GM12878 (cell line): ENCODE measurements around the gene MAGED1. TPM values are rescaled to one million over a fixed set of nuclear protein-coding genes. Genes with fewer than 3 reads are reported as not detected.

ENCODE experiments used
- ATAC-seq: fragments of 200-7000 bp; cut with Tn5 transposase; 3 replicates; pipeline ENCODE4 v1.9.1; 2020; ENCODE audit warnings: mild to moderate bottlenecking, moderate library complexity
- BruUV-seq: library from RNA; stranded (reverse); fragments of 400-500 nt; replicated peaks from 2 replicates; lab custom pipeline; 2021; lab: Mats Ljungman, UMichigan
- CTCF ChIA-PET: fragments of 300-600 bp; sonication (Branson Sonifier 250); formaldehyde crosslinking; extraction: SDS; loops from one replicate; lab custom pipeline; 2021; ENCODE audit warnings: inconsistent platforms; lab: Yijun Ruan, JAX
- POLR2A ChIA-PET: fragments of 350-600 bp; formaldehyde crosslinking; extraction: SDS; loops from one replicate; lab custom pipeline; 2021; ENCODE audit warnings: inconsistent platforms; lab: Charles Lee
- RAD21 ChIA-PET: fragments of 300-600 bp; sonication (Branson Sonifier 250); formaldehyde crosslinking; loops from one replicate; lab custom pipeline; 2023; ENCODE audit warnings: antibody characterized with exemption; ENCODE audit not compliant: unreplicated experiment; lab: Charles Lee
- SMC1A ChIA-PET: fragments of 300-600 bp; sonication (Branson Sonifier 250); formaldehyde crosslinking; loops from one replicate; lab custom pipeline; 2023; ENCODE audit not compliant: unreplicated experiment, uncharacterized antibody; lab: Charles Lee
- DNase-seq: peaks from one replicate; pipeline ENCODE4 v3.0.0-alpha.2; 2011; ENCODE audit warnings: low read depth, low spot score
- FAIRE-seq: peaks from 3 replicates; lab custom pipeline; 2011; peaks lifted over from hg19 to GRCh38; lab: Jason Lieb, UNC
- H2AFZ ChIP-seq: 2 replicates; pipeline ENCODE4 v1.6.0; 2011; ENCODE audit warnings: low read depth, low read length, control low read depth; ENCODE audit not compliant: control insufficient read depth
- H3K27ac ChIP-seq: 2 replicates; pipeline ENCODE4 v1.5.1; 2011; ENCODE audit warnings: control low read depth; ENCODE audit not compliant: control insufficient read depth, insufficient read depth
- H3K27me3 ChIP-seq, 2 experiments: replicated peaks in 1 of 2; 2 replicates each; pipeline versions ENCODE4 v1.6.0 to v1.6.1; 2011; ENCODE audit warnings: low read length in 1 of 2; ENCODE audit not compliant: control insufficient read depth in 2 of 2, insufficient read depth in 2 of 2
- H3K36me3 ChIP-seq, 2 experiments: 2 replicates each; pipeline ENCODE4 v1.5.1; 2011; ENCODE audit warnings: low read length in 1 of 2; ENCODE audit not compliant: control insufficient read depth in 2 of 2, insufficient read depth in 2 of 2
- H3K4me1 ChIP-seq: 2 replicates; pipeline ENCODE4 v1.6.1; 2011; ENCODE audit warnings: mild to moderate bottlenecking, low read length, moderate library complexity, mixed read lengths; ENCODE audit not compliant: control insufficient read depth, insufficient read depth
- H3K4me2 ChIP-seq: 2 replicates; pipeline ENCODE4 v1.6.0; 2011; ENCODE audit warnings: control low read depth; ENCODE audit not compliant: control insufficient read depth, insufficient read depth
- H3K4me3 ChIP-seq: fragments of 200-600 bp; sonication (generic); 2 replicates; pipeline ENCODE4 v1.5.1; 2016
- H3K79me2 ChIP-seq: 2 replicates; pipeline ENCODE4 v1.6.0; 2011; ENCODE audit warnings: low read length; ENCODE audit not compliant: control insufficient read depth, insufficient read depth
- H3K9ac ChIP-seq: 2 replicates; pipeline ENCODE4 v1.8.0; 2011; ENCODE audit warnings: low read length, control low read depth, mixed read lengths; ENCODE audit not compliant: control insufficient read depth, insufficient read depth
- H3K9me3 ChIP-seq: replicated peaks from 3 replicates; pipeline ENCODE4 v1.5.1; 2011; ENCODE audit warnings: mild to moderate bottlenecking, low read length; ENCODE audit not compliant: control insufficient read depth, insufficient read depth
- H4K20me1 ChIP-seq: 2 replicates; pipeline ENCODE4 v1.6.0; 2011; ENCODE audit not compliant: control insufficient read depth, insufficient read depth
- RUNX3 ChIP-seq: IDR thresholded peaks from 2 replicates; pipeline ENCODE4 v1.6.1; 2012; ENCODE audit warnings: low read length, inconsistent platforms
- WGBS: methylation state at CpG from one replicate; pipeline ENCODE4 v1.1.6; 2016; ENCODE audit warnings: low lambda C conversion rate; ENCODE audit not compliant: insufficient replicate concordance, insufficient coverage; ENCODE audit errors: missing lambda C conversion rate; 5-methylcytosine and 5-hydroxymethylcytosine counted together
- in situ Hi-C: fragments of 300-500 bp; cut with MboI; formaldehyde crosslinking; loops from 9 replicates; pipeline ENCODE4 v1.14.3; 2018; ENCODE audit warnings: mixed read lengths
- intact Hi-C: fragments of 100-400 bp; cut with micrococcal nuclease; formaldehyde crosslinking; loops from one replicate; pipeline ENCODE4 v1.14.2; 2022; ENCODE audit not compliant: unreplicated experiment
- polyA plus RNA-seq, 11 experiments: library from polyadenylated mRNA; depleted of rRNA in 4 of 11; unstranded in 6 of 11; stranded (reverse) in 5 of 11; fragments of >200 nt; fragmentation: Nextera tagmentation in 4 of 11; fragmentation: Illumina TruSeq in 1 of 11; extraction: Ambion mirVana in 4 of 11; extraction: Trizol in 1 of 11; gene quantifications; 1 replicate in 1 of 11; 2 replicates in 10 of 11; pipeline versions ENCODE4 v1.2.1 to v1.2.3, GENCODE V29; 2011 to 2016; ENCODE audit warnings: inconsistent platforms in 2 of 11, missing spikeins in 2 of 11, low read depth in 1 of 11
- total RNA-seq, 4 experiments: library from RNA; depleted of rRNA in 3 of 4; stranded (reverse); fragments of >200 nt in 3 of 4; fragmentation: Illumina TruSeq in 1 of 4; extraction: Trizol in 1 of 4; gene quantifications; 2 replicates each; pipeline versions ENCODE4 v1.2.1 to v1.2.3, GENCODE V29; 2013 to 2021
- TF ChIP-seq, protein P1 (sequence below): fragments of 450-650 bp; IDR thresholded peaks from 2 replicates; pipeline ENCODE4 v1.6.1; 2017; ENCODE audit warnings: mild to moderate bottlenecking, moderate library complexity

MAGED1 gene
- total and polyA plus RNA-seq, 10 of the 15 experiments (the other 5 are each of a cell fraction or from before 2014, with no cell fraction given): 26.3 to 149 (median 88.9) TPM

DNA sequence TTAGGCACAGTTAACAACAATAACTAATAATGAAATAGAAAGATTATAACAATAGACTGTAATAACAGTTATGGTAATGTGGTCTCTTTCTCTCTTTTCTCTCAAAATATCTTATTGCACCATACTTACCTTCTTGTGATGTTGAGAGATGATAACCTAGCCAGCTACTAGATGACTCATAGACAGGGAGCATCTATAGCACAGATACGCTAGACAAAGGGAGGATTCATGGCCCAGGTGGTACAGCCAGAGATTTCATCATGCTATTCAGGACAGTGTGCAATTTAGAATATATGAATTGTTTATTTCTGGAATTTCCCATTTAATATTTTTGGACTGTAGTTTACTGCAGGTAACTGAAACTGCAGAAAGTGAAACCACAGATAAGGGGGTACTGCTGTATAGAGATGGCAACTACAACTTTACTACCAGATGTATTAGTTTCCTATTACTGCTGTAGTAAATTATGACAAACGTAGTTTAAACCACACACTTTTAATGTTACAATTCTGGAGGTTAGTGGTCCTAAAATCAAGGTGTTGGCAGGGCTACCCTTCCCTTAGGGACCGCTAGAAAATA lies 41.8 kb upstream of the MAGED1 start:
- CTCF ChIA-PET: interaction anchor here (1.5 kb wide), 1 partner anchor 10 kb away, joined by 5 read pairs; no protein-coding TSS in a partner anchor
- no peaks in the 10 kb centered on the region; a peak in 1 of 4 replicates for H3K36me3 ChIP-seq
- no peaks in the 10 kb centered on the region for H4K20me1 ChIP-seq
- H3K27ac ChIP-seq: no peak overlapping the region
- peak; percentile 85 for ATAC-seq
- in situ Hi-C loops (no loop called here), intact Hi-C loops (no loop called here)
- peaks cover 2% of the 10 kb centered on the region; the same call in 2 of the 3 replicates for H3K9me3 ChIP-seq
- no peak for DNase-seq
- RAD21 ChIA-PET: no interaction called here
- H3K4me2 ChIP-seq: no peak overlapping the region
- 13% methylated on average over 3 of the region's 3 CpGs for whole genome bisulfite sequencing
- H3K79me2 ChIP-seq: no peaks in the 10 kb centered on the region
- no peaks in the 10 kb centered on the region for H3K4me1 ChIP-seq
- no peak overlapping the region for H3K4me3 ChIP-seq
- H2AFZ ChIP-seq: no peak overlapping the region
- SMC1A ChIA-PET: no interaction called here
- H3K27me3 ChIP-seq: no peaks in the 10 kb centered on the region
- POLR2A ChIA-PET: no interaction called here
- no TSS peak for BruUV-seq
- no peak overlapping the region for H3K9ac ChIP-seq
- TF ChIP-seq RUNX3: 0 out of 2 replicates have a peak, but pooled peaks have one; percentile 6
- TF ChIP-seq, protein P1, sequence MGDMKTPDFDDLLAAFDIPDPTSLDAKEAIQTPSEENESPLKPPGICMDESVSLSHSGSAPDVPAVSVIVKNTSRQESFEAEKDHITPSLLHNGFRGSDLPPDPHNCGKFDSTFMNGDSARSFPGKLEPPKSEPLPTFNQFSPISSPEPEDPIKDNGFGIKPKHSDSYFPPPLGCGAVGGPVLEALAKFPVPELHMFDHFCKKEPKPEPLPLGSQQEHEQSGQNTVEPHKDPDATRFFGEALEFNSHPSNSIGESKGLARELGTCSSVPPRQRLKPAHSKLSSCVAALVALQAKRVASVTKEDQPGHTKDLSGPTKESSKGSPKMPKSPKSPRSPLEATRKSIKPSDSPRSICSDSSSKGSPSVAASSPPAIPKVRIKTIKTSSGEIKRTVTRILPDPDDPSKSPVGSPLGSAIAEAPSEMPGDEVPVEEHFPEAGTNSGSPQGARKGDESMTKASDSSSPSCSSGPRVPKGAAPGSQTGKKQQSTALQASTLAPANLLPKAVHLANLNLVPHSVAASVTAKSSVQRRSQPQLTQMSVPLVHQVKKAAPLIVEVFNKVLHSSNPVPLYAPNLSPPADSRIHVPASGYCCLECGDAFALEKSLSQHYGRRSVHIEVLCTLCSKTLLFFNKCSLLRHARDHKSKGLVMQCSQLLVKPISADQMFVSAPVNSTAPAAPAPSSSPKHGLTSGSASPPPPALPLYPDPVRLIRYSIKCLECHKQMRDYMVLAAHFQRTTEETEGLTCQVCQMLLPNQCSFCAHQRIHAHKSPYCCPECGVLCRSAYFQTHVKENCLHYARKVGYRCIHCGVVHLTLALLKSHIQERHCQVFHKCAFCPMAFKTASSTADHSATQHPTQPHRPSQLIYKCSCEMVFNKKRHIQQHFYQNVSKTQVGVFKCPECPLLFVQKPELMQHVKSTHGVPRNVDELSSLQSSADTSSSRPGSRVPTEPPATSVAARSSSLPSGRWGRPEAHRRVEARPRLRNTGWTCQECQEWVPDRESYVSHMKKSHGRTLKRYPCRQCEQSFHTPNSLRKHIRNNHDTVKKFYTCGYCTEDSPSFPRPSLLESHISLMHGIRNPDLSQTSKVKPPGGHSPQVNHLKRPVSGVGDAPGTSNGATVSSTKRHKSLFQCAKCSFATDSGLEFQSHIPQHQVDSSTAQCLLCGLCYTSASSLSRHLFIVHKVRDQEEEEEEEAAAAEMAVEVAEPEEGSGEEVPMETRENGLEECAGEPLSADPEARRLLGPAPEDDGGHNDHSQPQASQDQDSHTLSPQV: no peak
- FAIRE-seq: no peak
